Measurements from ENCODE around the gene KSR2.

The KSR2 gene

DNA sequence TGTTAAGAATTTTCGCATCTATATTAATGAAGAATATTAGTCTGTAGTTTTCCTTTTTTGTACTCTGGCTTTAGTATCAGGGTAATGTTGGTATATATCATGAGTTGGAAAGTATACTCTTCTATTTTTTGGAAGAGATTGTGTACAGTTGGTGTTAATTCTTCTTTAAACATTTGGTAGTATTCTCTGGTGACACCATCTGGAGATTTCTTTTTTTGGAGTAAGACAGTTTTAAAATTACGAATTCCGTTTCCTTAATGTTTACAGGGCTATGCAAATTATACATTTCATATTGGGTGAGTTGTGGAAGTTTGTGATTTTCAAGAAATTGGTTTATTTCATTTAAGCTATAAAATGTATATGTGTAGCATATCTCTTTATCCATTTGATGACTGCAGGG is 423.6 kb downstream of the KSR2 start:
- FAIRE-seq (no peak), DNase-seq (ENCODE audit: low spot score) (no peak)

DNA sequence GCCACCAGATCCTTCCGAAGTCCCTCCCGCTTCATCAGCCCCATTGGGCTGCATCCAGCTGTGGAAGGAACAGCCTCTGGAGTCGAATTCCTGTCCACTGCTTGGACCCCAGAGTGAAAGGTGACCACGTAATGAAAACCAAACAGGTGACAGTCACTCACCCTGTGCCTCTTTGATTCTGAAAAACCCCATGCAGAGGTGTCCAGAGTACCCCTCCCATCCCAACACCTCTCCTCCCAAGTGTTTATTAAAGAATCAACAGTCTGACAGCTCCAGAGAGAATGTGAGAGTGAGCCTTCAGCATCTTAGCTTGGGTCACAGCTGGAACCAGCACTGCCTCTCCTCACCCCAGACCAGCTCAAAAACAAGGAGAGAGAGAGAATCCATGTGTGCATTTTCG is 428.8 kb downstream of the KSR2 start:
- FAIRE-seq = no peak
- DNase-seq (ENCODE audit: low spot score) = no peak

DNA sequence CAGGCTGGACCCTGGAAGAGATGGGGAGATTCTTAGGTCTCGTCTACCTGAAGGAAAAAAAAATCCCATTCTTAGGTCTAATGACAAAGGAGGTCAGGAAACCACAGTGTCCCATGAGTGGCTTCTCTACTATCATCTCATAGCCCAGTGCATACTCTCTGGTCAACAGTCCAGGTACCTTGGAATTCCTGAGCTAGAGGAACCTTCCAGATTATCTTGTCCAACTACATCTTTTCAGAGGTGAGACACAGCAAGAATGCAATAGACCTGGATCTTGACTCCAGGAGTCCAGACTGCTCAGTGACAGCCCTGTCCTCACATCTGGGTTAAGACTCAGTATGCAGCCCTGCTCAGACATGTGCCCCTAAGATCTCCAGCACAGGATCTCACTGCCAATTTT is 429.9 kb downstream of the KSR2 start:
- no peak for FAIRE-seq

DNA sequence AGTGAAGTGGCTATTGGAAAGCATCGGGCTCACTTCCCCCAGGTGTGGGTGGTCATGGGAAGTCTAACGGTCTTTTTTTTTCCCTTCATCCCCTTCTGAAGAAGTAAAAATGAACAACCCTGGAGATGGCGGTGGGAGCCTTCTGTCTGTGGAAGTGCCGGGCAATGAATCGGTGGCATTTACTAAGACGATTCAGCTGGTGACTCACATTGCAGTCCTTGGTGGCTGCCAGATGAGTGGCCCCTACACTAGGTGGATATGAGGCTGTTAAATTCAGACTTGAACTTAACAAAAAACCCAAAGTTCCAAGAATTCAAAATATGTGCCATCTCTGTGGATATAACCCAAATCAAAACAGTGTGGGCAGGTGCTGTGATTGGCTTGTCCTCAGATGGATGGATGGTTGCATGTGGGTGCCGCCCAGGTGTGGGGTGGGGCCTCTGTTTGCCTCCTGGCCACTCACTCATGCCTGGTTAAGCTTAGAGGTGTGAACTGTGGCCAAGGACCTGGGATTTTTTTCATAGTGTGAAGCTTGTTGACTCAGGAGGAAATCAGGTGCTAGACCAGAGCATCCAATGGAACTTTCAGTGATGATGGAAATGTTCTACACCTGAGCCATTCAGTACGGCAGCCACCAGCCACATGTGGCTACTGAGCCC is 430.6 kb downstream of the KSR2 start:
- DNase-seq (ENCODE audit: low spot score) (no peak), FAIRE-seq (no peak)

More for the DNA sequence above, 429.9 kb downstream of the KSR2 start:
- no peak for DNase-seq (ENCODE audit: low spot score)

DNA sequence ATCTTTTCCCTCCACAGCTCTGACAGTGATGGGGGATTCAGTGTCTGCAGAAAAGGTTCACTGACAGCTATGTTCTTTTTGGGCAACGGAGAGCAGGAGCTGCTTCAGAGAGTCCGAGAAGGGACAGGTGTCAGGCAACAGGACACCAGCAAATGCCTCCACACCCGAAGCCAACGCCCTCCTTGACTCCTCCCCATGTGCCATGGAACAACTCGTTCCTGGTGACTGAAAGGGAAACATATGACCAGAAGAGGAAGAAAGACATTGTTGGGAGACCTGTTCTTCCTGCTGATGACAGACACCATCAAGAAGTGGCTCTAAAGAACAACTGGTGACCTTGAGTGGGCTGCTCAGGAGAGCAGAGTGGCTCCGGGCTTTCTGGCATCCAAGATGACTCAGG is 435.1 kb downstream of the KSR2 start:
- no peak for FAIRE-seq
- DNase-seq (ENCODE audit: low spot score) = no peak

DNA sequence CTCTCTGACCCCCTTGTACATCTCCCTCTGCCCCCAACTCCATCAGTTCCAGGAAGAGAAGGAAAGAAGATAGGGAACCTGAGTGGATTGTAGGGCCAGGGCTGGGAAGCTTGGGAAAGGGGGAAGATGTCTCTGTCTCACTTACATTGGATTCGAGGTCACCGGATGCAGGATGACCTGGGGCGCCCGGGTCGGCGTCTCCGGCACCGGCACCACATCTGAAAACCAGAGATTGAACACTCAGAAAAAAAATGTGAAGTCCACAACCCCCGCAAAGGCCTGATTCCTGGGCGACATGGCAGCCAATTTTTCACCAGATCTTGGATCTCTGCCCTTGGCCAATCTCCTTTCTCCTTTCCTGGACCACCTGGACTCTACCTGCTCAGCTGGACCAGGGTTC is 438.0 kb downstream of the KSR2 start:
- DNase-seq (ENCODE audit: low spot score) (no peak), FAIRE-seq (no peak)

DNA sequence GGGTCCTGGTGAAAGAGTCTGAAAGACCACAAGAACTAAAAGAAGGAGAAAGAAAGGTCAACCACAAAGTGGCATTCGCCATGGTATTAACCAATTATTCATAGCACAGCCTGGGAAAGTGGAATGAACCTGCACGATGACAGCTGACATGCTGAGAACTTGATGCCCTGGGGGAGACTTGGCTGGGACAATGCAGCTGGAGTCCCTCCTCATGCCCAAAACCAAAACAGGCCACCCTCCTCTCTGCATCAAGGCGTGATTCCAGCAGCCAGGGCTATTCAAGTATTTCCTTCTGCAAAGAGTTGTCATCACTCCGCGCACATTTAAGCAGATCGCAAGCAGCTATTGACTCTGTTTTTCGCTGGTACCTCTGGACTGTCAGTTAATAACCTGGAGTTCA is 440.3 kb downstream of the KSR2 start:
- FAIRE-seq (no peak), DNase-seq (ENCODE audit: low spot score) (no peak)

DNA sequence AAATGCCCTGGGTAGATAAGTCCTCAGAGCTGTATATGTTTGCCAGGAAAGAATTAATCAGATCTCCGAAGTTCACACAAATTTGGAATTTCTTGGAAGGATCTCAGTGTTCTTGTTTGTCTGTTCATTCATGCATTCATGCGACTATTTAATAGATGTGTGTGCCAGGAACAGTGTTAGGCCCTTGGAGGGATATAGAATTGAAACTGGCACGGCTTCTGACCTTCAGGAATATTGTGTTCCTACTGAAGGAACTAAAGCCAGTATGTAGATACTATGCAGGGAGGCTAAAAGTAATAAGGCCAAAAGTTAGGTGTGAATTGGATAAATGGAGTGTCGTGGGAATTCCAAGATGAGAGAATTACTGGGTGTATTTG is 441.3 kb downstream of the KSR2 start:
- FAIRE-seq = no peak

DNA sequence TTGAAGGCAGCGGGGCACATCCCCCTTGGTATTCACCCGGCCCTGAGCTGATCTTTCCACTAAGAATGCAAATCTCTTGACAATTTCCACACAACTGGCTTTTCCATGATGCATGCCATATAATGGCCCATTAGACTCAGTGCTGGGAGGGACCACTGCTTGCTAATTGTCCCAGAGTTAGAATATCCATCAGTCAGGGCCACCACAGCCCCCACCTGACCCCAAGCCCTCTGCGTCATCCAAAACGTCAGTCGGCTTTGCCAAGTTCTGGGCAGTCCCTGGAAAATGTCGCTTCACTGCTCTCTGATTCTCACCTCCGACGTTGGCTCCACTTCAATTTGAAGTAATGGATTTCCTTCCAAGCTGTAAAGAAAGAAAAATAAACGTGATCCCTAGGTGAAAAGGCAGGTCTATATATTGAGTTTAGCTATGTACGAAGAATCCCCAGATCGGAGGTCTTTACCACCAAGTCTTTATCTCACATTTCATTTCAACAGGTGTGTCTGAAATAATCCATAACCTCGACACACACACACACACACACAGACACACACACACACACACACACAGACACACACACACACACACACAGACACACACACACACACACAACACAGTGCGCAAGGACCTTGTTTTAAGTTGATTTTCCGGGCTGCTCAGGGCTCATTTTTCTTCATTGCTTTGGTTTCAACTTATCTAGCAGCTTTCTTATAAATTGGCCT is 441.9 kb downstream of the KSR2 start:
- DNase-seq (ENCODE audit: low spot score) (no peak), FAIRE-seq (no peak)

More for the DNA sequence above, 441.3 kb downstream of the KSR2 start:
- no peak for DNase-seq (ENCODE audit: low spot score)

DNA sequence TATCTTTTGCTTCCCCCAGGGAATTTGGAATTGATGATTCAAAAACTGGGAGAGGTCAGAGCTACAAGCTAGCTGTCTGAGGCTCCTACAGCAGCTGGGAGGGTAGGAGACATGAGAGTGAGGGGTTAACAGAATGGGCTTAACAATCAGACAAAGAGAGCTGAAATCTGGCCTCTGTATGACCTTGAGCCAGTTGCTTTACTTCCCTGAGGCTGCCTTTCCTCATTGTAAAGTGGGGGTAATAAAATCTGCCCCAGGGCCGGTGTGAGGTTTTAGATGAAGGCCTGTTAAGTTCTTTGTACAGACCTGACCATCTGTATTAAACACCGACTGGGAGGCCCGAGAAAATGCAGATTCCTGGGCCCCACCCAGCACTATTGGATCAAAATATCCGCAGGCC is 443.0 kb downstream of the KSR2 start:
- DNase-seq (ENCODE audit: low spot score) (no peak), FAIRE-seq (no peak)

DNA sequence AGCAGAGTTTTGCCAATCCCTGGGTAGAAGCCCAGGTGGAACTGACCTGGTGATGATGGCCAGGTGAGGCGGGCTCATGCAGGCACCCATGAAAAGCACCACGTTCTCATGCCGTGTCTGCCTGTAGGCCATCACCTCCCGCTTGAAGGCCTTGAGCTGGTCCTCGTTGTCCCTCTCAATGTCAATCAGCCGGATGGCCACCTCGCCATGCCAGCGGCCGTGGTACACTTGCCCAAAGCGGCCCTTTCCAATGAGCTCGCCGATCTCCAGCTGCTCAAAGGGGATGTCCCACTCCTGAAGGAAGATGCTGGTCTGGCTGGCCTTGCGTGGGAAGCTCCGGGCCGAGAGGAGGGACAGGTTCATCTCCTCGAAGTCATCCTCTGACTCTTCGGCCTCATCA is 444.0 kb downstream of the KSR2 start:
- no peak for FAIRE-seq

DNA sequence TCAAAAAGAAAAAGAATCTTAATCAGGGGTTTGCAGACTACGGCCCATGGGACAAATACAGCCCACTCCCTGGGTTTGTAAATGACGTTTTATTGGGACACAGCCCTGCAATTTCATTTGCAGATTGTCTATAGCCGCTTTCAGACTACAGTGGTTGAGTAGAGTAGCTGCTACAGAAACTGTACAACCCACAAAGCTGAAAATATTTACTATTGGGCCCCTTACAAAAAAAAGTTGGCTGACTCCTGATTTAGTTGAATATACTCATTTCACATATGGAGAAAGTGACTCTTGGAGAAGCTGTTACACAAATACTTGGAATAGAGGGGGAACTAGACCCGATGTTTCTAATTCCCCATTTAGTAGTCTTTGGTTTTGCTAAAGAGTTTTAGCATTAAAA is 444.8 kb downstream of the KSR2 start:
- DNase-seq (ENCODE audit: low spot score) (no peak), FAIRE-seq (no peak)

More for the DNA sequence above, 444.0 kb downstream of the KSR2 start:
- DNase-seq (ENCODE audit: low spot score) = no peak

DNA sequence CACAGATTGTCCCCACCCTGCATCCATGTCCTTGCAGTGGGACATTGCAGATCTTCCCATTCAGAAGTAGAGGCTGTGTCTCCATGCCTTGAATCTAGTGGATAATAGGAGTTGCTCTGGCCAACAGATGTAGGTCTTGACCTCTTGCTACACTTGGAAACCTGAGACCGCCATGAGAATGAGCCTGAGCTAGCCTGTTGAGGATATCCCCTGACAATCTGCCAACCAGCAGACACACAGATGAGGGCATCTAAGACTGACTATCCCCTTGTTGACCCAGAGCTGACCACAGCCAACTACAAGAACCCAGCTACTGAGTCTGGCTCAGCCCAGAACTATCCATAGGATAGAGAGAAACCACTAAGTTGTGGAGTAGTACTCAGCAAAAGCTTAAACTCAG is 446.2 kb downstream of the KSR2 start:
- DNase-seq (ENCODE audit: low spot score) = no peak
- FAIRE-seq = no peak

DNA sequence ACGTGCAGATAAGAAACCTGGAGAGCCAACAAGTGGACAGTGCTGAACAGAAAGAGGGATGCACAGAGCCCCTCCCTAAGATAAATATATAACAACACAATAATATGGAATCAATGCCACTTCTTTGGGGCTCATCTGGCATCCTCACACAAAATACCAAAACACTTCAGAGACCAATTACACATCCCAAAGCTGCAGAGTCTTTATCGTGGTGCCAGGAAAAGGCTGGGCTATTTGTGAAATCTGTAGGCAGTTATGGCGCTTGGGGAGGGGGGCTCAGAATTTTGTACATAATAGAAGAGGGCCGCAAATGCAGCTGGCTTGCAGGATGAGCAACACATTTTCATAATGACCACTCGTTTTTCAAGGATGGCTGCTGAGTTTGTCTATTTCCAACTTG is 446.9 kb downstream of the KSR2 start:
- FAIRE-seq = no peak
- no peak for DNase-seq (ENCODE audit: low spot score)

DNA sequence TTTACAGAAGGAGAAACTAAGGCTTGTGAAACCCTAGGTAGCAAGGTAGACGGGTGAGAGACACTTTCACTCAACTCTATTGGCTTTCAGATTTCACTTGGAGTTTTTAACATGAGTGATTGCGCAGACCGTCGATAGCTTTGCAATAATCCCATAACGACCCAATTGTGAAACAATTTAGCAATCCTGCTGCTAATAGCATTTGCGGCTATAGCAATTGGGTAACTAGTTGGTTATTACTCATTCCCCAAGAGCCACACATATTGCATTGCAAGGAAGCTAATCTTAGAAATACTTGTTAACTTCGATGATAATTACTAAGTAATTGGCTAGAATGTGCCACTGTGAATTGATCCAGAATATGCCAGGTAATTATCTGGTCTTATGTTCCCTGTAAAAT is 447.4 kb downstream of the KSR2 start:
- FAIRE-seq (no peak), DNase-seq (ENCODE audit: low spot score) (no peak)

DNA sequence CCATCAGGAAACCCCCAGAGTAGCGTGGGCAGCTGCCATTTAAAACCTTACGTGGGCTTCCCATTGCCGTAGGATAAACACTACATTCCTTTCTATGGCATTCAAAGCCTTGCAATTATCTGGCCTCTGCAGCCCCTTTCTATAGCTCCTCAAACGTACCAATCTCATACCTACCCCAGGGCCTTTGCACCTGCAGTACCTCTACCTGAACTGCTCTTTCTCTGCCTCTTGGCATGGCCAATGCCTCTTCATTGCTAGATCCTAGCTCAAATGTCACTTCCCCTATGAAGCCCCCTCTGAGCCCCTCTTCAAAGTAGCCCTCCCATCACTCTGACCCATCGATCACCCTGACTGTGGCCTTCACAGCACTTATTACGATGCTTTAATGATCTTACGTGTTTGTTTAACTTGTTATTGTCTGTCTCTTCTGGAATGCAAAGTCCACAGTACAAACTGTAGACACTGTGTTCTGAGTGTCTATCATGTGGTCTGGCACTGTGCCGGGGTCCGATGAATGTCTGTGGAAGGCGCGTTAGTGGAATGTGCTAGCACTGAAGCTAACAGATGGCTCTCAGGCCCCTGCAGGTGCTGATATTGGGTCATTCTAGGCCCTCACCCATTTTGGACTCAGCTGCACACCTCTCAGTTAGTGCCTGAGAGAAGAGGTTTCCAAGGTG is 450.1 kb downstream of the KSR2 start:
- no peak for FAIRE-seq
- no peak for DNase-seq (ENCODE audit: low spot score)

DNA sequence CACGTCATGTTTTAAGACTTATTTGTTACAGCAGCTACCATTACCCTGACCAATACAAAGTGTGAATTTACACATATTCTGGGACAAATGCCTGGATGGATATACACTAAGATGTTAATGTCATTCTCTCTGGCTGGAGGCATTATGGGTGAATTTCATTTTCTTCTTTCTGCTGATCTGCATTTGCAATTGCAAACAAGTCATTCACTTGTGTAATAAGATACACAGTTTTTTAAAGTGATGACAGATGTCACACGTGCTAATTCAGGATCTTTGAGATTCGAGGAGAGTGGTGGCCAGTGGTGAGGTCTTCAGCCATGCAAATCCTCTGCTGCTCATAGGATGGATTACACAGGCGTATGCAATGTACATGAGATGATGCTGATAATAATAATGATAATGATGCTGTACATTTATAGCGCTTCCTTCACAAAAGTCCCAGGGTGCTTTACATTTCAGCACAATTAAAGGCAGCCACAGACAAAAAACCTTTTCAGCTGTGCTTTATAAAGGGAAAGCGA is 451.5 kb downstream of the KSR2 start:
- FAIRE-seq (no peak), DNase-seq (ENCODE audit: low spot score) (no peak)

DNA sequence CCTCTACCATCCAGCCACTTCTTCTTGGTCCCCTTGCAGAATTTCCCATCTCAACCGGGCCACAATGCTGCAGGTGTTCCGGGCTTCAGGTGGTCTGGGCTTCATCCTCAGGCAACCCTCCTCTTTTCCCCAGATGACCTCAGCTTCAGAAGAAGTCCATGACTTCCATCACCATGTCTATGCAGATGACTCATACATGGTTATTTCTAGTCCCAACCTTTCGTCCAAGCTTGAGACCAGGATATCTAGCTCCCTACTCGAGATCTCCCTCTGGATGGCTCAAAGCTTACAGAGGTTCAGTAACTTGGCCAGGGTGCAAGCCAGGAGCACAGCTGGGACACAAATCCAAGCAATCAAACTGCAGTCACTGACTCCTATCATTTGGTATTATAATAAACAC is 452.8 kb downstream of the KSR2 start:
- DNase-seq (ENCODE audit: low spot score) = no peak
- FAIRE-seq = no peak

DNA sequence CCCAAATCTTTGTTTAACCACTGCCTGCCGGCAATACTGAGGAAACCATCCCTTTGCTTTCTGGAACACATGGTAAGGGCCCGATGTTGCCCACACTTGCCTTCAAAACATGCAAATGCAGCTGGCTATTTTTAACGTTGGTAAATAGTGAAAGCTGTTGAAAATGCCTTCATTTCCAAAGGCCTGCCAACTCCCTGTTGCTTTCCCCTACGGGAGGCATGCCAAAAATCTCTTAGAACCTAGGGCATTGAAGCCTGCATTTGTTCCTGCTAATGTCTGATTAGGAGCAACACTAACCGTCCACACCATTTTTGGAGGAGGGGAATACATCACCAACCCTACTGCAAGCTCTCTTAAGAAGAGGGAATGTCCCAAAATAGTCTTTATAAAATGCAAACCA is 454.8 kb downstream of the KSR2 start:
- DNase-seq (ENCODE audit: low spot score) = no peak
- FAIRE-seq = no peak

DNA sequence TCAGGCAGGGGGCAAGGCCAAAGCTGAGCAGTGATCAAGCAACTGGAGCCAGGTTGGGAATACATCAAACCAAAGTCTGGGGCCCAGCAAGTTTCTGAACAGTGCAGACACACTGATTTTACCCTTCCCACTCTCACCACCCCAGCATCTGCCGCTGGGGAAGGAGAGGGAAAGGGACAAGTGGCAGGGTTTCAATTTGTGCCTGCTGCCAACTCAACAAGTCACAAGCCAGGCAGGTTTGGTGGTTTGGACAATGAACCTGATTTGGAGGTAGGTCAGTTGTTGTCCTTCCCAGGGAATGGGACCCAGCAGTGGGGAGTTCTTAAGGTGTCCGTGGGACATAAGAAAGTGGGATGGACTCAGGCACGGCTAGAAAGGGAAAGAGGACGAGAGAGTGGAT is 455.4 kb downstream of the KSR2 start:
- DNase-seq (ENCODE audit: low spot score) (no peak), FAIRE-seq (no peak)

DNA sequence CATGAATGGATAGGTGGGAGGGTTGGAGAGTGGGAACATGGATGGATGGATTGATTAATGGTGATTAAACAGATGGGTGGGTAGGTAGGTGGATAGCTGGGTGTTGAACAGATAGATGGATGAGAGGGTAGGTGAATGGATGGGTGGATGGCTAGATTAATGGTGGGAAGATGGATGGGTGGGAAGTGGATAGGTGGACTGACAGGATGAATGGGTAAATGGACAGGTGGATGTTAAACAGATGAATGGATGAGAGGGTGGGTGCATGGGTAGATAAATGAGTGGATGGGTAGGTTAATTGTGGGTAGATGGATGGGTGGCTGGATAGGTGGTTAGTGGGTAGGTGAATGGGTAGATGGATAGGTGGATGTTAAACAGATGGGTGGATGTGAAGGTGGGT is 460.3 kb downstream of the KSR2 start:
- FAIRE-seq (no peak), DNase-seq (ENCODE audit: low spot score) (no peak)

DNA sequence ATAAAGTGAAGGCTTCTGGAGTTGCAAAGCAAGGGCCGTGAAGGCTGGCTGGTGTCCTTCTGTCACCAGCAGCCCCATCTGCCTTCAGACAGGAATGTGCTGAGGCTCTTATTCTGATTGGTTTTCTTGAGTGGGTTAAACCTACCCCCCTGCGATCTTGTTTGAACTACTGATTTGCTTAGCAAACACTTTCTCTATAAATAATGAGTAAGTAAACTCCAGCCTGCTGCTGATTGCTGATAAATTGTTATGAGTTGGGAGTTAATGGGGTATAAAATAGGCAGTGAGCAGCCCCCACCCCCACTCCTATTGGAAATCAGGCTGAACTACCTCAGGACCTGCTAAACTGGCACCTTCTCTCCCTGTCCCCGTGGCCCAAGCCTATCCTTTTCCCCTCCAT is 461.2 kb downstream of the KSR2 start:
- FAIRE-seq = no peak
- no peak for DNase-seq (ENCODE audit: low spot score)

DNA sequence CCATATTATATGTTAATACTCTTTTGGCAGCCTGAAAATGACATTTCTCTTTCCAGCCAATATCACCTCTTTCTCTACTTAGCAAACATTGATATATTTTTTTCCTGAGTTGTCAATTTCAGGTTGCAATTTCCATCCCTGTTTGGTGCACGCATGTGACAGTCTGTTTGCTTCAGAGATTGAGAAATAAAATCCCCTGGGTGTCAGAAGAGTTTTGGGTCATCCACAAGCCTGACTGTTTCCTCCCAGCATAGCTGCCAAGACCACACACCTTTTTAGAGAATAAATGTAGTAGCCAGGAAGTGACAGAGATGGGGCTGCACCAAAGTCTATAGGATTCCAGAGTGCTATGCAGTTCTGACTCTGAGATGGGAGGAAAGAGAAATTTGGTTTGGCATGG is 462.5 kb downstream of the KSR2 start:
- no peak for FAIRE-seq
- no peak for DNase-seq (ENCODE audit: low spot score)
